GM12878 (cell line): ENCODE results near the gene C15orf39. TPM values are rescaled to one million over a fixed set of nuclear protein-coding genes. Genes with fewer than 3 reads are reported as not detected.

ENCODE experiments used
- ATAC-seq: fragments of 200-7000 bp; cut with Tn5 transposase; 3 replicates; pipeline ENCODE4 v1.9.1; 2020; ENCODE audit warnings: mild to moderate bottlenecking, moderate library complexity
- BruUV-seq: library from RNA; stranded (reverse); fragments of 400-500 nt; replicated peaks from 2 replicates; lab custom pipeline; 2021; lab: Mats Ljungman, UMichigan
- CTCF ChIA-PET: fragments of 300-600 bp; sonication (Branson Sonifier 250); formaldehyde crosslinking; extraction: SDS; loops from one replicate; lab custom pipeline; 2021; ENCODE audit warnings: inconsistent platforms; lab: Yijun Ruan, JAX
- POLR2A ChIA-PET: fragments of 350-600 bp; formaldehyde crosslinking; extraction: SDS; loops from one replicate; lab custom pipeline; 2021; ENCODE audit warnings: inconsistent platforms; lab: Charles Lee
- RAD21 ChIA-PET: fragments of 300-600 bp; sonication (Branson Sonifier 250); formaldehyde crosslinking; loops from one replicate; lab custom pipeline; 2023; ENCODE audit warnings: antibody characterized with exemption; ENCODE audit not compliant: unreplicated experiment; lab: Charles Lee
- SMC1A ChIA-PET: fragments of 300-600 bp; sonication (Branson Sonifier 250); formaldehyde crosslinking; loops from one replicate; lab custom pipeline; 2023; ENCODE audit not compliant: unreplicated experiment, uncharacterized antibody; lab: Charles Lee
- DNase-seq: peaks from one replicate; pipeline ENCODE4 v3.0.0-alpha.2; 2011; ENCODE audit warnings: low read depth, low spot score
- FAIRE-seq: peaks from 3 replicates; lab custom pipeline; 2011; peaks lifted over from hg19 to GRCh38; lab: Jason Lieb, UNC
- H2AFZ ChIP-seq: 2 replicates; pipeline ENCODE4 v1.6.0; 2011; ENCODE audit warnings: low read depth, low read length, control low read depth; ENCODE audit not compliant: control insufficient read depth
- H3K27ac ChIP-seq: 2 replicates; pipeline ENCODE4 v1.5.1; 2011; ENCODE audit warnings: control low read depth; ENCODE audit not compliant: control insufficient read depth, insufficient read depth
- H3K27me3 ChIP-seq, 2 experiments: replicated peaks in 1 of 2; 2 replicates each; pipeline versions ENCODE4 v1.6.0 to v1.6.1; 2011; ENCODE audit warnings: low read length in 1 of 2; ENCODE audit not compliant: control insufficient read depth in 2 of 2, insufficient read depth in 2 of 2
- H3K36me3 ChIP-seq, 2 experiments: 2 replicates each; pipeline ENCODE4 v1.5.1; 2011; ENCODE audit warnings: low read length in 1 of 2; ENCODE audit not compliant: control insufficient read depth in 2 of 2, insufficient read depth in 2 of 2
- H3K4me1 ChIP-seq: 2 replicates; pipeline ENCODE4 v1.6.1; 2011; ENCODE audit warnings: mild to moderate bottlenecking, low read length, moderate library complexity, mixed read lengths; ENCODE audit not compliant: control insufficient read depth, insufficient read depth
- H3K4me2 ChIP-seq: 2 replicates; pipeline ENCODE4 v1.6.0; 2011; ENCODE audit warnings: control low read depth; ENCODE audit not compliant: control insufficient read depth, insufficient read depth
- H3K4me3 ChIP-seq: fragments of 200-600 bp; sonication (generic); 2 replicates; pipeline ENCODE4 v1.5.1; 2016
- H3K79me2 ChIP-seq: 2 replicates; pipeline ENCODE4 v1.6.0; 2011; ENCODE audit warnings: low read length; ENCODE audit not compliant: control insufficient read depth, insufficient read depth
- H3K9ac ChIP-seq: 2 replicates; pipeline ENCODE4 v1.8.0; 2011; ENCODE audit warnings: low read length, control low read depth, mixed read lengths; ENCODE audit not compliant: control insufficient read depth, insufficient read depth
- H3K9me3 ChIP-seq: replicated peaks from 3 replicates; pipeline ENCODE4 v1.5.1; 2011; ENCODE audit warnings: mild to moderate bottlenecking, low read length; ENCODE audit not compliant: control insufficient read depth, insufficient read depth
- H4K20me1 ChIP-seq: 2 replicates; pipeline ENCODE4 v1.6.0; 2011; ENCODE audit not compliant: control insufficient read depth, insufficient read depth
- CBFB ChIP-seq: IDR thresholded peaks from 2 replicates; pipeline ENCODE4 v1.6.1; 2016; ENCODE audit warnings: antibody characterized with exemption, low read depth
- PBX3 ChIP-seq: IDR thresholded peaks from 2 replicates; pipeline ENCODE4 v1.6.1; 2011; ENCODE audit warnings: mild to moderate bottlenecking, low read depth, low read length, moderate library complexity; ENCODE audit not compliant: insufficient replicate concordance
- PKNOX1 ChIP-seq: fragments of 450-650 bp; IDR thresholded peaks from 2 replicates; pipeline ENCODE4 v1.6.1; 2016; ENCODE audit warnings: mild to moderate bottlenecking
- POLR2A ChIP-seq: IDR thresholded peaks from 2 replicates; pipeline ENCODE4 v1.6.1; 2011; ENCODE audit warnings: low read depth, mild to moderate bottlenecking, low read length
- POLR2AphosphoS2 ChIP-seq: IDR thresholded peaks from 2 replicates; pipeline ENCODE4 v1.6.1; 2011; ENCODE audit warnings: low read depth, mild to moderate bottlenecking, low read length, improper control_type of control experiment, moderate library complexity
- POLR2AphosphoS5 ChIP-seq: IDR thresholded peaks from 2 replicates; pipeline ENCODE4 v1.6.1; 2011; ENCODE audit warnings: mild to moderate bottlenecking, low read length, inconsistent platforms
- POU2F2 ChIP-seq: IDR thresholded peaks from 3 replicates; pipeline ENCODE4 v1.6.1; 2011; ENCODE audit warnings: low read depth, mild to moderate bottlenecking, low read length, borderline replicate concordance
- SREBF1 ChIP-seq: IDR thresholded peaks from 2 replicates; pipeline ENCODE4 v1.6.1; 2012; ENCODE audit warnings: mild to moderate bottlenecking, low read length
- TAF1 ChIP-seq: IDR thresholded peaks from 2 replicates; pipeline ENCODE4 v1.6.1; 2011; ENCODE audit warnings: mild to moderate bottlenecking, low read depth, low read length, borderline replicate concordance
- WGBS: methylation state at CpG from one replicate; pipeline ENCODE4 v1.1.6; 2016; ENCODE audit warnings: low lambda C conversion rate; ENCODE audit not compliant: insufficient replicate concordance, insufficient coverage; ENCODE audit errors: missing lambda C conversion rate; 5-methylcytosine and 5-hydroxymethylcytosine counted together
- in situ Hi-C: fragments of 300-500 bp; cut with MboI; formaldehyde crosslinking; loops from 9 replicates; pipeline ENCODE4 v1.14.3; 2018; ENCODE audit warnings: mixed read lengths
- intact Hi-C: fragments of 100-400 bp; cut with micrococcal nuclease; formaldehyde crosslinking; loops from one replicate; pipeline ENCODE4 v1.14.2; 2022; ENCODE audit not compliant: unreplicated experiment
- polyA plus RNA-seq, 11 experiments: library from polyadenylated mRNA; depleted of rRNA in 4 of 11; unstranded in 6 of 11; stranded (reverse) in 5 of 11; fragments of >200 nt; fragmentation: Nextera tagmentation in 4 of 11; fragmentation: Illumina TruSeq in 1 of 11; extraction: Ambion mirVana in 4 of 11; extraction: Trizol in 1 of 11; gene quantifications; 1 replicate in 1 of 11; 2 replicates in 10 of 11; pipeline versions ENCODE4 v1.2.1 to v1.2.3, GENCODE V29; 2011 to 2016; ENCODE audit warnings: inconsistent platforms in 2 of 11, missing spikeins in 2 of 11, low read depth in 1 of 11
- total RNA-seq, 4 experiments: library from RNA; depleted of rRNA in 3 of 4; stranded (reverse); fragments of >200 nt in 3 of 4; fragmentation: Illumina TruSeq in 1 of 4; extraction: Trizol in 1 of 4; gene quantifications; 2 replicates each; pipeline versions ENCODE4 v1.2.1 to v1.2.3, GENCODE V29; 2013 to 2021

C15orf39 gene
- total and polyA plus RNA-seq, 10 of the 15 experiments (the other 5 are each of a cell fraction or from before 2014, with no cell fraction given), result 2.3 to 139 (median 33.0) TPM

- TF ChIP-seq SREBF1, result no peak
- 0 out of 2 replicates have a peak, but pooled peaks have one; percentile 40 for TF ChIP-seq POLR2AphosphoS2
- no peak for TF ChIP-seq PBX3
- peak; percentile 5 for TF ChIP-seq POLR2A
Measured at GRCh38 chr15:75211436-75212199, 9.9 kb downstream of the C15orf39 start (continued).

- ChIA-PET SMC1A (interaction anchor here (0.6 to 1.3 kb wide), 3 partner anchors 8 to 167 kb away, joined by 3 to 4 read pairs (median 3); no protein-coding TSS in a partner anchor), POLR2A (no interaction called here), RAD21 (interaction anchor here (2.6 kb wide), 1 partner anchor 169 kb away, joined by 8 read pairs; no protein-coding TSS in a partner anchor), CTCF (interaction anchor here (0.5 to 1.1 kb wide), 2 partner anchors 169 to 404 kb away, joined by 3 read pairs; no protein-coding TSS in a partner anchor)
- FAIRE-seq (no peak), DNase-seq (no peak), ATAC-seq (no peak)
- no peak overlapping the region for H3K4me3 ChIP-seq
- peaks cover 56% of the 10 kb centered on the region for H3K79me2 ChIP-seq
- no peak overlapping the region for H3K9ac ChIP-seq
- H2AFZ ChIP-seq, result no peak overlapping the region
- H4K20me1 ChIP-seq, result peaks cover 57% of the 10 kb centered on the region
- H3K36me3 ChIP-seq, result peaks cover 53 to 59% of the 10 kb centered on the region in 2 experiments
- H3K4me2 ChIP-seq, result no peak overlapping the region
- H3K27me3 ChIP-seq, result no peaks in the 10 kb centered on the region
- peaks cover 12% of the 10 kb centered on the region; the same call in 1 of the 2 replicates for H3K4me1 ChIP-seq
- H3K27ac ChIP-seq, result no peak overlapping the region
- TF ChIP-seq PKNOX1 (no peak), POU2F2 (peak; percentile 6; the same call in 1 of the 3 replicates), CBFB (peak; percentile 8; the same call in 1 of the 2 replicates), TAF1 (no peak), POLR2AphosphoS5 (peak; percentile 1; the same call in 1 of the 2 replicates), POLR2A (peak; percentile 73)
- WGBS, result 76% methylated on average over 7 of the region's 7 CpGs
- in situ Hi-C loops, result no loop called here
- BruUV-seq, result no TSS peak
- intact Hi-C loops, result no loop called here
- H3K9me3 ChIP-seq, result no peaks in the 10 kb centered on the region
Measured at GRCh38 chr15:75212200-75212858, 10.6 kb downstream of the C15orf39 start.
